ENCODE data around the gene NAP1L1.
A peak's percentile ranks its signal among the peaks of the same experiment; 100 is the strongest.

NAP1L1 gene, protein sequence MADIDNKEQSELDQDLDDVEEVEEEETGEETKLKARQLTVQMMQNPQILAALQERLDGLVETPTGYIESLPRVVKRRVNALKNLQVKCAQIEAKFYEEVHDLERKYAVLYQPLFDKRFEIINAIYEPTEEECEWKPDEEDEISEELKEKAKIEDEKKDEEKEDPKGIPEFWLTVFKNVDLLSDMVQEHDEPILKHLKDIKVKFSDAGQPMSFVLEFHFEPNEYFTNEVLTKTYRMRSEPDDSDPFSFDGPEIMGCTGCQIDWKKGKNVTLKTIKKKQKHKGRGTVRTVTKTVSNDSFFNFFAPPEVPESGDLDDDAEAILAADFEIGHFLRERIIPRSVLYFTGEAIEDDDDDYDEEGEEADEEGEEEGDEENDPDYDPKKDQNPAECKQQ

DNA sequence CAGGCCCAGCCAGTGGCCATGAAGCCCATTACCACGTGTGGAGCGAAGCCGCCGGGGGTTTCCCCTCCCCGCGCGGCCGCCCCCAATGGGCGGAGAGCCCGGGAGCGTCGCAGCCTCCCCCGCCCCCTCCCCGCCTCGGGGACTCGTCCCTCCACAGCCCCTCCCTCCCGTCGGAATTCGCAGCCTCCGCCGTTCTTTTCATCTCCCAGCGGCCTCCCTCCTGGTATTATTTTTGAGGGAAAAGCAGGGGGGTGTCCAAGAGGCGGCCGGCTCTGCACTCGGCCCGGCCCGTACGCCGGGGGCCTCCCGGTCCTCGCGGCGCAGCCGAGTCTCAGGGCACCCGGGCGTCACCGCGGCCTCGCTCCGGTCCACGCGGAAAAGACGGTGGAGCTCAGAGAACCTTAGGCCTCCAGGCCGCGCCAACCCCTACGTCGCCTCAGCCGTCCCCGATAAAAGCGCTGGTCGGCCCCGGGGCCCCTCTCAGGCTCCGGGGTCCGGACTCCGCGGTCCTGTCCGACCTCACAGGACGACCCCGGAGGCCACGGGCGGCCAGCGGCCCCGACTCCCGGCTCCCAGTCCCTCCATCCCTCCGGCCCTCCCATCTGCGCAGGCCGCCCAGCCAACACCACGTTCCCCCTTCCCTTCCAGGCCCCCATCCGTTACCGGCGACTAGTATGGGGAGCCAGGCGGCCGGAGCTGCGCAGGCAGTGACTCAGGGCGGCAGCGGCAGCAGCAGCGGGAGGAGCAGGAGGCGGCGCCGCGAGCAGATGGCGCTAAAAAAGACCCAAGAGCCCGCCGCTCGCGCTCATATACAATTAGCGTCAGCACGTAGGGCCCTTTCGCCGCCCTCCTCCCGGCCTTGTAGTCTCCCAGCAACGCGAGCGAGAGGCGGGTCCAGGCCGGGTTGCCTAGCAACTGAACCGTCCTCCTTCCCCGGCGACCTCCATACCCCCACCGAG is at the start of gene NAP1L1:
Gene NAP1L1, minus strand, starts transcription at position 782 of the 959 bp plus-strand sequence. CDS start 10,466 bp downstream, outside the sequence.
- peak; percentile 97 for DNase-seq

DNA sequence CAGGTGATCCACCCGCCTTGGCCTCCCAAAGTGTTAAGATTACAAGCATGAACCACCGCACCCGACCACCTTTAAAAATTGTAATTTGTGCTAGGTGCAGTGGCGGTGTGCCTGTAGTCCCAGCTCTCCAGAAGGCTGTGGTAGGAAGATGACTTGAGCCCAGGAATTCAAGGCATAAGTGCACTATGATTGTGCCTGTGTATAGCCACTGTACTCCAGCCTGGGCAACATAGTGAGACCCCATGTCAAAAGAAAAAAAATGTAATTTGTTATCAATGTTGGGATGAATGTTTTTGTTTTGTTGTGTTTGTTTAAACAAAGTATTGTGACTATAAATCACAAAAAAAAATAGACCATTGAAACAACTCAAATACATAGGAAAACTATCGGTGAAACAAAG is 43.1 kb upstream of the NAP1L1 start:
- DNase-seq = no peak

DNA sequence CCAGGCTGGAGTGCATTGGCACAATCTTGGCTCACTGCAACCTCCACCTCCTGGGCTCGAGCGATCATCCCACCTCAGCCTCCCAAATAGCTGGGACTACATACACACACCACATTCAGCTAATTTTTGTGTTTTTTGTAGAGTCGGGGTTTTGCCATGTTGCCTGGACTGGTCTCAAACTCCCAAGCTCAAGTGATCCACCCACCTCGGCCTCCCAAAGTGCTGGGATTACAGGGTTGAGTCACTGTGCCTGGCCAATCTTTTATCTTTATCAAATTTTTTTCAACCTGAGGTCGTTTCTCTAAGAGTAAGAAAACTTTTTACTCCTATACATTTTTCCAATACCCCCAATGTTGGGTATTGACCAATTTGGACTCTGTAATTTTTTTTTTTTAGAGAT is 40.0 kb upstream of the NAP1L1 start:
- DNase-seq = no peak

DNA sequence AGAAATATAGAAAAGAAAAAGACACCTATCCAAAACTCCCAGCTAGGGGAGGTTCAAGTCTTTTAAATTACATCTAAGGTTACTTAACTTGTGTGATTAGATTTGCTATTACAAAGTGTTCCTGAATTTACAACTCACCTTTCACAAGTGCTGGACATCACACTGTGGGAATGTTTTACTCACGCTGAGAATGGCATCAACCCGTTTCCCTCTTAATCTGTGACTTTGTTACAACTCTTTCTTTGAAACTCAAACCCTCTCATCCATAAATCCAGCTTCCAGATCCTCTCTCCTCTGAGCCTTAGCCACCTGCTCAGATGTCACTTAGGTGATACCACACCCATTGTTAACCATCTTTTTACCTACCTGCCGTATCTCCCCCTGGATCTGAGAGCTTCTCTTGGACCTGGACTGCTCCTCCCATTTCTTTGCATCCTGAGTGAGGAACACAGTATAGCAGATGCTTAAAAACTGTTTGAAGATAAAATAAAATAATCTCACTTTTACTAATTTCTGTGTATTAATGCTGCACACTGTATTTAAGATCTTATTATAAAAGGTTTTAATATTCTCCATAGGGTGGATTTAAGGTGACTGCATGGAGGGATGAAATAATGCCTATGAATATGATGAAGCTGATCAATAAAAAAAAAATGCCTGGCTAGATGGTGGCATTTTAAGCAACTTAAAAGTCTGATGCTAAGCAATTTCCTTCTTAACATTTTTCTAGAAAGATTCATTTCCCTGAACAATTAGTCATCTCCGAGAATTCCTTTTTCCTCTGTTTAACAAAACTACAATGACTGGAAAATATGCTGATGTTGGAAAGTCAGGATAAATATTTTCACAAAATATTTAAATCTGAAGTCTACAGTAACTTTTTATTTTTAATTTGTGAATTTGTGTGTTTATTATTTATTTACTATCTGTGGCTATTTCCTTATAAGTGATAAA is 39.1 kb upstream of the NAP1L1 start:
- DNase-seq = no peak

DNA sequence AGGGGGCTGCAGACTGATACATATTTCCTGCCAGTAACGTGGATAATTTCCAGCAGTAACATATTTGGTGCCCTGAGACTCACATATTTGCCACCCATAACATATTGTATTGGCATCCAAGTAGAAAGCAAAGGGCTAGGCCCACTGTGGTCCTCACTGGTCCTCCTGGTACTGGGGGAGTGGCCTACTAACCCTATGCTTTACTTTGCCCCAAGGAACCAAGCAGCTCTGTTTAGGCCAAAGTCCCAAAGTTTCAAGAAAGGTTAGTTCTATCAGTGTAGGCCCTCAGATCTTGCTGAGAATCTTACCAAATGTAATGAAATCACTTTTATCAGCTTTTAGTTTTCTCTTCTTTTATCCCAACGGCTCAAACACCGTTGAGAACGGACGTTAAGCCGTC is 35.4 kb upstream of the NAP1L1 start:
- no peak for DNase-seq

DNA sequence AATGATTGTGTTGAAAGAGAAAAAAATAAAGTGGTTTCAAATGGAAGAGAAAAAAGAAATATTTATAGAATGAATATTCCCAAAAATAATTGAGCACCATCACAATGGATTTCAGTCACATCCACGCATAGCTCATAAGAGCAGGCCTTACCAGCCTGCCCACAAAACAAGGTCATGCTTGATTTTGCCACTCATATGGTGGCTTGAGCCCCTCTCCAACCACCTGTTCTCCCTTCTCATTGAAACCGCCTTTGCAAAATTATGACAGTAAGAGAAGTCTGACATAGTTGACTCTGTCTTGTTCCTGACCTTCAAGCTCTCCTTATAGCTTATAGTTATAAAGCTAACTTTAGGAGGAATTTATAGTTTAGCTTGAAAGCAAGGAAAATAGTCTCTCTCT is 33.3 kb upstream of the NAP1L1 start:
- DNase-seq = no peak

DNA sequence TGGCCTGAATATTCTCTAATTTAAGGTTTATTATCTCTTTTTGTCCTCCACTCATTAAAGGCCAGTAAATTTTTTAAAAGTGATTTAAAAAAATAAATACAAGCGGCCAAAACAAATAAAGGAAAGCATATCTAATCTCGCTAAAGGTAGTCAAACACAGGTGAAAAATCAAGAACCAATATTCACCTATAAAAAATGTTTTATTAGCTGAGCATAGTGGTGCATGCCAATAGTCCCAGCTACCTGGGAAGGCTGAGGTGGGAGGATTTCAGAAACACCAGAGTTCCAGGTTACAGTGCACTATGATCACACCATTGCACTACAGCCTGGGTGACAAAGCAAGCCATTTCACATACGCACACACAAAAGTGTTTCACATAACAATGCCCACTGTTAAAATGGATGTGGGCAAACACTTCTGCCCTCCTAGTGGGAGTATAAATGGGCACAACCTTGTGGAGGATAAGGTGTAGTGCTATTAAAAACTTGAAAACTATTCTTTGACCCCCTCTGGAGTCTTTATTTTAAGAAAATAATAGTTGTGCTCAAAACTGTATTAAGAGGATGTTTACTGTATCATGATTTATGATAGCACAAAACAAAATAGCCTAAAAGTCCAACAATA is 32.7 kb upstream of the NAP1L1 start:
- no peak for DNase-seq

DNA sequence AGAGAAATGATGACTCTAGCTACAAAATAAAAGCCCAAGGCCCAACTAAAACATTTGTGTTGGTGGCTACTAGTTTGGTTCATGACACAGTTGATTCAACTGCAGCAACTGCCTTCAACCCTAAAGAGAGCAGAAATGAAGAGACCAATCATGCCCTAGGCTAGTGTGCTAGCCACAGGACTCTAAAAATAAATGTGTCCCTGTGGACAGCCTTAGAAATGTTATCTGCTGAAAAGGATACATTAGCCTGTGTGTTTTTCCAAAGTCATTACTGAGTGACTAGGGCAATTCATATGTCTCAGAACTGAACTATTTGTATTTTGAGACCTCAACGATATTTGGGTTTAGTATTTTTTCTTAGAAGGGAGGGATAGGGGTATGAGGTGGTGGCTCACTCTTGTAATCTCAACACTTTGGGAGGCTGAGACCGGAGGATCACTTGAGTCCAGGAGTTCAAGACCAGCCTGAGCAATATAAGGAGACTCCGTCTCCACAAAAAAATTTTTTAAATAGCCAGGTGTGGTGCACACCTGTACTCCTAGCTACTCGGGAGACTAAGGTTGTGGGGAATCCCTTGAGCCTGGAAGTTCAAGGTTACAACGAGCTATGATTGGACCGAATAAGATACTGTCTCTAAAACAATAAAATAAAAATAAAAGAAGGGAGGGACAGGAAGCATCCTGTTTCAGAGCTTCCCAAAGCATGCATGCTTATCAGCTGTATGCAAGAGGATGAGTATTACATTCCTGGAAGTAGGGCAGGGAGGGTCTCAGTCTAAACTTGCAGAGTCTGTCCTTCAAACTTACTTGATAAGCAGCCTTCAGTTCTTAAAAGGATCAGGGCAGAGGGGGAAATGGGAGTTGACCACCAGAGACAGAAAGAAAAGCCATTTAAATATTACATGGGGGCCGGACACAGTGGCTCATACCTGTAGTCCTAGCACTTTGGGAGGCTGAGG is 29.6 kb upstream of the NAP1L1 start:
- DNase-seq = no peak

DNA sequence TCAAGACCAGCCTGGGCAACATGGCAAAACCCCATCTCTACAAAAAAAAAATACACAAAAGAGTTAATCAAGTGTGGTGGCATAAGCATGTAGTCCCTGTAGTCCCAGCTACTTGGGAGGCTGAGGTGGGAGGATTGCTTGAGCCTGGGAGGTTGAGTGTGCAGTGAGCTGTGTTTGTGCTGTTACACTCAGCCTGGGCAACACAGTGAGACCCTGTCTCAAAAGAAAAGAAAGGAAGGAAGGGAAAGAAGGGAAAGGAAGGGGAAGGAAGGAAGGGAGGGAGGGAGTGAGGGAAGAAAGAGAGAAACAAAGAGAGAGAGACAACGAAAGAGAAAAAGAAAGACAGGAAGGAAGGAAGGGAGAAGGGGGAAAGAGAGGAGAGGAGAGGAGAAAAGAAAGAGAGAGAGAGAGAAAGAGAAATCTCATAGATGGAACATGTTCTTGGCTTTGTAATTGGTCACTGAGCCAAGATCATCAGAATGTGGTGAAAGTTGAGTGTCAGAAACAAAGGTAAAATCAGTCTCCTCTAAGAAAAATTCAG is 26.8 kb upstream of the NAP1L1 start:
- DNase-seq = no peak

DNA sequence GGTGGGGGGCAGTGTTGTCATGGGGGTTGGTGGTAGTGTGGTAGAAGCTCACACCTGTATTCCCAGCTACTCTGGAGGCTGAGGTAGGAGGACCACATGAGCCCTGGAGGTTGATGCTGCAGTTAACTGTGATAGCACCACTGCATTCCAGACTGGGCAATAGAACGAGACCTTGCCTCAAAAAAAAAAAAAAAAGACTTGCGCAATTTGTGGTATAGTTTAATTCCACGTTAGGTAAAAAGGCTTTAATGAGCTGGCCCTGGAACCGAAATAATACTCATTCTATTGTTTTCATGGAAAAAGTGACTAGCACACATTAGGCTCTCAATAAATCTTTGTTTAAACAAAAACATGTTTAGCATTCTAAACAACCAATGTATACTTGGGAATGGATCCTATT is 25.4 kb upstream of the NAP1L1 start:
- no peak for DNase-seq

DNA sequence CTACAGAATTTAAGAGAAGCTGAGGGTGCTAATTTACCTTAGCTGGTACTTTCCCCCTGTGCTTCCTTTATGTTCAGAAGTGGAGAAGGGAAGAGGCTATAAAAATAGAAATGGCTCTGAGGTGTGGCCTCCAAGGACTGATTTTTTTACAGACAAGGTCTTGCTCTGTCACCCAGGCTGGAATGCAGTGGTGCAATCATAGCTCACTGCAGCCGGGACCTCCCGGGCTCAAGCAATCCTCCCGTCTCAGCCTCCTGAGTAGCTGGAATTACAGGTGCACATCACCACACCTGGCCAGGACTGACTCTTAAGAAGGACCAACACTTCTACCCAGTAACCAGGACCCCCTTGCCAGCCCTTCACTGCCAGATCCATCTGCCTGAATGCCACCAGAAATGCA is 23.9 kb upstream of the NAP1L1 start:
- DNase-seq = no peak

DNA sequence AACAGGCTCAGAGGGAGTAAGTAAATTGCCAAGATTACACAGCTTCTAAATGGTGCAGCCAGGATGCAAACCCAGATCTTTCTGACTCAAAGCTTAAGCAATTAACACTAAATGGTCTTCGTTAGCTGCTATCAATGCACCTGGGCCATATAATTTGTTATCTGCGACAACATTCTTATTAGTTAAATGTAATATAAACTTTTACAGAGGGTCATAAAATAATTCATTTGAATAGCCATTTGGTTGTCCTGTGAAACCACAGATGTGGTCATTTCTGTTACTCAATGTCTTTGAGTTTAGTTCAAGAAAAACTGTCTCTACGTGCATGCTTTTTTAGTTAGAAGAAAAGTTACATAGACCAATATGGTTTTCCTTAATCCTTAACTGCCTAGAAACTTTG is 22.1 kb upstream of the NAP1L1 start:
- DNase-seq = no peak

DNA sequence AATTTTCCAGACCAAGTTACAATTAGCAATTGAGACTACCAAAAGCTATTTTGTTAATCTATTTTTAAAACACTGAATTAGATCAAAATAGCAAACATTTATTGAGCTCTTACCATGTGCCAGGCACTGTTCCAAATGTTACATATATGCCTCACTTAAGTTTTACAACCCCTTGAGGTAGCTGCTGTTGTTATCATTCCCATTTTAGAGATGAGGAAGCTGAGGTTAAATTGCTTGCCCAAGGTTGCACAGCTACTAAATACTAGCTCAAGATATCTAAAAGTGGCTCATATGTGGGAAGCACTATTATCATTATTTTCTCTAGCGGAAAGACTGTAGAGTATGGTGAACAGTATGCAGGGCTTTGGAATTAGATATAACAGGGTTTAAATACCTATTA is 19.5 kb upstream of the NAP1L1 start:
- no peak for DNase-seq

DNA sequence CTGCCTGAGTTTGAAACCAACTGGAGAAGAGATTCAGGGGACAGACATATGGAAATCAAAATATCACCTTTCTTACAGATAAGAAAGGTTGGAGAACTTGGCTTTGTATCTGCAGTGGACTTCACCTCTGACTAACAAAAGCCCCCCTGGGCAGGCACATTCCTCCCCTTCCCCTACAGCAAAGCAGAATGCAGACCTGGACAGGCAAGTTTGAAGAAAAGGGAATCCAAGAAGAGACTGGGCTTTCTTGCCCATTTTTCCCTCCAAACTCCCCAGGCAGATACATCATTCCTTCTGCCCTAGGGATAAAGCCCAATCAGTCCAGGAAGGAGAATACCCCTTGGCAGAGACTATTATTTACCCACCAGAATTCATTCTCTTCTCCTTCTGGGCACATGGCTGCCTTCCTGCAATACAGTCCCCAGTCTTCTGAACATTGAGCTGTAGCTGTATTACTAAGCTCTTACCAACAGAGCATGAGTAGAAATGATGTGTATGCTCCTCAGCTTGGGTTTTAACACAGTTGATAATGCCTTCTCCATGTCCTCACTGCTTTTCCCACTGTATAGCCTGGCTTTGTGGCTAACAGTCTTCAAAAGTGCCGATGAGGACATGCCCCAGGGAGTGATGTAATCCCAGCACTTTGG is 17.4 kb upstream of the NAP1L1 start:
- DNase-seq = no peak

DNA sequence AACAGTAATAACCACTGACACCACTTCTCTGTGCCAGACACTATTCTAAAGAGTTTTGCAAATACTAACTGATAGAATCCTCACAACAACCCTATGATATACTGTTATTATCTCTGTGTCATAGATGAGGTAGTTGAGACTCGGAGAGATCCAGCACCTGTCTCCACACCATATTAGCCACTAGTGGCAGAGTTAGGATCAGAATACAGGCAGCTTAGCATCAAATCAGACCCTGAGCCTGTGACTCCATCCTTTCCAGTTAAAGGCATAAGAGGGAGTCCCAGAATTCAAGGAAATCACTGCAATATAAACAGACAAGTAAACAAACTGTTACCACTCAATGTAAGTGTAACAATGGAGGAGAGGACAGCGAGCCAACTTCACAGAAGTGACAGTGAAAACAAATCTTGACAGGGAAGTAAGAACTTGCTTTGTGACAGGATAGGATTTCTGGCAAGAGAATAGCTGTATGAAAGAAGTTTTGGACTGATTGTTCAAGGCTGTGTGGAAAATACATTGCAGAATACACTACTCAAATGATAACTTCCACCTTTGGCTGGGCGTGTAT is 11.7 kb upstream of the NAP1L1 start:
- DNase-seq = no peak

DNA sequence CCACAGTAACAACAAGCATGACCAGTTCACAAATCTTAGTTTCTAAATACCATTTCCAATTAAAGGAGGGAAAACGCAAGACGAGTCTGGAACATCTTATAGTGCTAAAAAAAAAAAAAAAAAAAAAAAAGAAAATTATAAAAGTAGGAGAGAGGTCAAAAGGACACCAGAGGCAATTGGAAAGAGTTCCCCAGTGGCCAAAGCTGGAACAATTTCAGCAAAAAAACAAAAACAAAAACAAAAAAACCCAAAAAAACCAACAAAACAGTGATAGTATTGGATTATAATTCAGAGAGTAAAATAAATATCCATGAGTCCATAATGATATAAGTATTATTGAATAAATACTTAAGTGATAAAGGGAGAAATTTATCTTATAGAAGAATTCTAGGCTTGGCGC is 10.3 kb upstream of the NAP1L1 start:
- no peak for DNase-seq

DNA sequence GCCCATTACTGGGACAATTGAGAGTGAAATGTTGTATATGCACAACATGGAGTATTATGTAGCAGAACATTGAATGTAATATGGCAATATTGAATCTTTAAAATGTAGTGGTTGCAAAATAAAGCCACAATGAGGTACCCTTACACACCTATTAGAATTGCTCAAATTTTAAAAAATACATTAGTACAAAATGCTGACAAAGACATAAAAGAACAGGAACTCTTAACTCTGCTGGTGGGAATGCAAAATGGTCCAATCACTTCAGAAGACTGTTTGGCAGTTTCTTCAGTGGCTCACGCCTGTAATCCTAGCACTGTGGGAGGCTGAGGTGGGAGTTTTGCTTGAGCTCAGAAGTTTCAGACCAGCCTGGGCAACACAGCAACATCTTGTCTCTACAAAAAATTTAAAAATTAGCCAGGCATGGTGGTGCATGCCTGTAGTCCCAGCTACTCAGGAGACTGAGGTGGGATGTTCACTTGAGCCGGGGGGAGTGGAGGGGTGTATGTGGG is 6.8 kb upstream of the NAP1L1 start:
- no peak for DNase-seq

DNA sequence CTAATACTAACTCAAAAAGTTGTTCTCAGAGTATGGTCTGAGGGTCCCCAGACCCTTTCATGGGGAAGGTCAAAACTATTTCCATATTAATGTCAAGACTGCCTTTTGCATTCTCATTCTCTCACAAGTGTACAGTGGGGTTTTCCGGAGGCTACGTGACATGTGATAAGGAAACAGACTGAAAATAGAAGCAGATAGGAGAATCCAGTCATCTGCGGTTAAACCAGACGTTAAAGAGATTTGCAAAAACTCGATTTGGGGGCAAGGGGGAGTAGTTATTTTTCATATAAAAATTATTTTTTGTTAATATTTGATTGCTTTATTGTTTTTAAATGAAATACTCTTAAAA is 1.0 kb upstream of the NAP1L1 start:
- peak; percentile 40 for DNase-seq

DNA sequence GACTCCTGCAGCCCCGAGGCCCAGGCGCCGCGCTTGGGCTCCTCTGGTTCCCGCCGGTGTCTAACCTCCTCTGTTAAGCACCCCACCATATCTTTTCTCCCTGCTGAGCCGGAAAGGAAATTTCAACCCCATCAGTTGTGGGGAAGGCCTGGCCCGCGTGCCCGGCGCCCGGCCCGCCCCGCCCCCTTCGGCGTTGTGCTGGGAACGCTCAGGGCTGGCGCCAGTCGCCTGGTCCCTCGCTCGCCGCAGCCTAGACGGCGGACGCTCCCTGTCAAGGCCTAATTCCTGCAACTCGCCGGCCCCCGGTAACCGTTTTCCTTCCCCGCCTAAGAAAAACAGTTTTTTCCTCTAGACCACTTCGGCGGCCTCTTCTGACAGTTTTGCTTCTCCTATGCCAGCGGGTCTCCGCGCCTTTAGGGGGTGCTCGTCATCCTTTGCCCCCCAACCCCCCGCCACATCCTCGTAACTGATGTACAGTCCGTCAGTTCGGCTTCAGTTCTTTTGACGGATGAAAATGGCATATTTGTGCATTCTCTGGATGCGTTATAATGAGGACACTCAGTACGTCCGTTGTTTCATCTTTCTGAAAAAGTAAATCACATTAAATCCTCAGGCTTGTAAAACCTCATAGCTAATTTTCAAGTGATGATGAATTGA is 506 bp upstream of the NAP1L1 start:
- no peak for DNase-seq

Measured in activated naive CD4-positive, alpha-beta T cell treated with anti-CD3 and anti-CD28 coated beads, Interleukin-2, amount 50 U/mL, for 16 hours (primary cell).